ENCODE measurements around the gene PSD. TPM values are rescaled to one million over a fixed set of nuclear protein-coding genes. Genes with fewer than 3 reads are reported as not detected.
A peak's percentile ranks its signal among the peaks of the same experiment; 100 is the strongest.

The PSD gene
- polyA plus RNA-seq, 1 donor from 2014 or later, result 68.8 TPM

DNA sequence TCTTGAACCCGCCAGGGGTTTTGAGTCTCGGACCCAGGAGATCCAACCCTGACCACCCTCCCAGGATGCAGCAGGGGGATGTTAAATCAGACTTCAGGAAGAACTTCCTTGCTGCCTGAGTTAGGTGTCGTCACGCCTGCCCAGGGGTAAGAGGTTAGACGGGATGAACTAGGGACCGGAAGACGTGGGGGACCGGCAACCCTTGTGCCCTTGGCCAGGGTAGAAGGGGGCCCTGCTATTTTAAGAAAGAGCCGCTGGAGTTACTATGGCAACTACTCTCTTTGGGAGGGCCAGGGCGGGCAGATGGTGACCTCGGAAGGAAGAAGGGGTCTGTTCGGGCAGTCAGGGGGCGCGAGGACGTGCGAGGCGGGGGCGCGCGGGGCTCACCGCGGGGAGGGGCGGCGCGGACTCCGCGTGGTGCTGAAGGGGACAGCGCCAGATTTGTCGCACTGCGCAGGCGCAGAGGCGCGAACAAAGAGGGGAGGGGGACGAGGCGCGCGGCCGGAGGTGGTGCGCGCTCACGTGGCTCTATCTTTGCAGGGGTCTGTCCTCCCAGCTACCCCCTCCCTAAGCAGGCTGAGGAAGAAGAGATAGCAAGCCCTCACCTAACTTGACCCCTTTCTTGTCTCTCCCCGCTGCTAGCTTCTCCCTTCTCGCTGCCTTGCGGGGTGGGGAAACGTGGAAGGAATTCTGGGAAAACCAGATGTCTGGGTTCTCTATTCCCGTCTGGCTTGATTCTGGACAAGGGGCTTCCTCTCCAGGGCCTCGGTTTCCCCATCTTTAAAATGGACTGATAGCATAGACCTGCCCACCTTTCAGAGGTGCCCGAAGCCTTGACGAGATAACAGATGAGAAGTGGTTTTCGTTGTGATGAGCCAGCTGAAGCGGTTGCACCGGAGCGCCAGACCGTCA is 940 bp upstream of the PSD start:
- TF ChIP-seq EZH2 (IDR thresholded peaks at IDR 0.05; ENCODE audit: borderline replicate concordance, insufficient read depth, low read length, poor library complexity, severe bottlenecking) (no peak), EP300 (conservative IDR thresholded peaks at IDR 0.05; ENCODE audit: poor library complexity, severe bottlenecking) (peak; percentile 17), POLR2AphosphoS5 (IDR thresholded peaks at IDR 0.05) (peak; percentile 79), MXI1 (conservative IDR thresholded peaks at IDR 0.05; ENCODE audit: poor library complexity, severe bottlenecking) (peak; percentile 89), RAD21 (conservative IDR thresholded peaks at IDR 0.05) (no peak), SMC3 (conservative IDR thresholded peaks at IDR 0.05; ENCODE audit: poor library complexity) (peak; percentile 19), TAF1 (IDR thresholded peaks at IDR 0.05; ENCODE audit: low read depth) (peak; percentile 79)
- TF ChIP-seq, protein P1, sequence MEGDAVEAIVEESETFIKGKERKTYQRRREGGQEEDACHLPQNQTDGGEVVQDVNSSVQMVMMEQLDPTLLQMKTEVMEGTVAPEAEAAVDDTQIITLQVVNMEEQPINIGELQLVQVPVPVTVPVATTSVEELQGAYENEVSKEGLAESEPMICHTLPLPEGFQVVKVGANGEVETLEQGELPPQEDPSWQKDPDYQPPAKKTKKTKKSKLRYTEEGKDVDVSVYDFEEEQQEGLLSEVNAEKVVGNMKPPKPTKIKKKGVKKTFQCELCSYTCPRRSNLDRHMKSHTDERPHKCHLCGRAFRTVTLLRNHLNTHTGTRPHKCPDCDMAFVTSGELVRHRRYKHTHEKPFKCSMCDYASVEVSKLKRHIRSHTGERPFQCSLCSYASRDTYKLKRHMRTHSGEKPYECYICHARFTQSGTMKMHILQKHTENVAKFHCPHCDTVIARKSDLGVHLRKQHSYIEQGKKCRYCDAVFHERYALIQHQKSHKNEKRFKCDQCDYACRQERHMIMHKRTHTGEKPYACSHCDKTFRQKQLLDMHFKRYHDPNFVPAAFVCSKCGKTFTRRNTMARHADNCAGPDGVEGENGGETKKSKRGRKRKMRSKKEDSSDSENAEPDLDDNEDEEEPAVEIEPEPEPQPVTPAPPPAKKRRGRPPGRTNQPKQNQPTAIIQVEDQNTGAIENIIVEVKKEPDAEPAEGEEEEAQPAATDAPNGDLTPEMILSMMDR (IDR thresholded peaks at IDR 0.05; ENCODE audit: poor library complexity, severe bottlenecking), result no peak
- TF ChIP-seq, protein P2, sequence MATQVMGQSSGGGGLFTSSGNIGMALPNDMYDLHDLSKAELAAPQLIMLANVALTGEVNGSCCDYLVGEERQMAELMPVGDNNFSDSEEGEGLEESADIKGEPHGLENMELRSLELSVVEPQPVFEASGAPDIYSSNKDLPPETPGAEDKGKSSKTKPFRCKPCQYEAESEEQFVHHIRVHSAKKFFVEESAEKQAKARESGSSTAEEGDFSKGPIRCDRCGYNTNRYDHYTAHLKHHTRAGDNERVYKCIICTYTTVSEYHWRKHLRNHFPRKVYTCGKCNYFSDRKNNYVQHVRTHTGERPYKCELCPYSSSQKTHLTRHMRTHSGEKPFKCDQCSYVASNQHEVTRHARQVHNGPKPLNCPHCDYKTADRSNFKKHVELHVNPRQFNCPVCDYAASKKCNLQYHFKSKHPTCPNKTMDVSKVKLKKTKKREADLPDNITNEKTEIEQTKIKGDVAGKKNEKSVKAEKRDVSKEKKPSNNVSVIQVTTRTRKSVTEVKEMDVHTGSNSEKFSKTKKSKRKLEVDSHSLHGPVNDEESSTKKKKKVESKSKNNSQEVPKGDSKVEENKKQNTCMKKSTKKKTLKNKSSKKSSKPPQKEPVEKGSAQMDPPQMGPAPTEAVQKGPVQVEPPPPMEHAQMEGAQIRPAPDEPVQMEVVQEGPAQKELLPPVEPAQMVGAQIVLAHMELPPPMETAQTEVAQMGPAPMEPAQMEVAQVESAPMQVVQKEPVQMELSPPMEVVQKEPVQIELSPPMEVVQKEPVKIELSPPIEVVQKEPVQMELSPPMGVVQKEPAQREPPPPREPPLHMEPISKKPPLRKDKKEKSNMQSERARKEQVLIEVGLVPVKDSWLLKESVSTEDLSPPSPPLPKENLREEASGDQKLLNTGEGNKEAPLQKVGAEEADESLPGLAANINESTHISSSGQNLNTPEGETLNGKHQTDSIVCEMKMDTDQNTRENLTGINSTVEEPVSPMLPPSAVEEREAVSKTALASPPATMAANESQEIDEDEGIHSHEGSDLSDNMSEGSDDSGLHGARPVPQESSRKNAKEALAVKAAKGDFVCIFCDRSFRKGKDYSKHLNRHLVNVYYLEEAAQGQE (IDR thresholded peaks at IDR 0.05; ENCODE audit: borderline replicate concordance), result peak; percentile 79
- peak overlapping the region; percentile 84 for H3K9ac ChIP-seq (ENCODE audit: low read length)
- peak overlapping the region; percentile 93 for H3K27ac ChIP-seq (ENCODE audit: low read length)
- H4K20me1 ChIP-seq (ENCODE audit: insufficient read depth), result no peaks in the 10 kb centered on the region
- peak overlapping the region; percentile 63 for H2AFZ ChIP-seq (ENCODE audit: low read depth, low read length)
- H3K27me3 ChIP-seq (ENCODE audit: insufficient read depth, low read depth, low read length), result no peaks in the 10 kb centered on the region
- H3K79me2 ChIP-seq (replicated peaks; ENCODE audit: insufficient read depth, low read length), result peaks cover 5% of the 10 kb centered on the region
- H3K4me2 ChIP-seq (ENCODE audit: low read length), result peak overlapping the region; percentile 91
- no peaks in the 10 kb centered on the region for H3K9me2 ChIP-seq (ENCODE audit: insufficient read depth, low read length)
- peak overlapping the region; percentile 97 for H3K4me3 ChIP-seq (ENCODE audit: low read length)
- peaks cover 6% of the 10 kb centered on the region for H3F3A ChIP-seq (ENCODE audit: insufficient read depth, low read length, poor library complexity, severe bottlenecking)
- H3K36me3 ChIP-seq (ENCODE audit: insufficient read depth, low read length), result no peaks in the 10 kb centered on the region
- no peaks in the 10 kb centered on the region for H3K9me3 ChIP-seq (ENCODE audit: low read length)

DNA sequence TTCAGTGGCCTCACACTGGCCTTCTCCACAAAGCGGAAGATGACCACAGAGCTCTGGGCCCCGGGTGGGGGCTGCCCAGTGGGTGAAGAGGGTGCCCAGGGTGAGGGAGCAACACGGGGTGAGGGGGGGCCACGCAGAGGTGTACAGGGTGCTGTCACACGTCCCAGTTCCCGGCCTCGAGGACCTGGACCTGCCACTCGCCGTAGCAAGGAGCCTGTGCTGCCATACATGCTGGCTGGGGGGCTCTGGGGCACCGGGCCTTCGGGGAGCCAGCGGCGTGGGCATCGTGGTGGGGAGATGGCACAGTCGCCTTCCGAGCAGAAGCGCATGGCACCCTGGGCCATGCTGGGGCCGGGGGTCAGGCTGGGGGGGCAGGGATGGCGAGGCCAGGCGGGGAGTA is 1.9 kb downstream of the PSD start:
- Histone ChIP-seq H3K9ac (ENCODE audit: low read length) (no peak overlapping the region), H3K79me2 (replicated peaks; ENCODE audit: insufficient read depth, low read length) (peaks cover 14% of the 10 kb centered on the region), H3K9me2 (ENCODE audit: insufficient read depth, low read length) (no peaks in the 10 kb centered on the region), H3K36me3 (ENCODE audit: insufficient read depth, low read length) (no peaks in the 10 kb centered on the region), H3K4me2 (ENCODE audit: low read length) (no peak overlapping the region), H3F3A (ENCODE audit: insufficient read depth, low read length, poor library complexity, severe bottlenecking) (peaks cover 6% of the 10 kb centered on the region), H2AFZ (ENCODE audit: low read depth, low read length) (no peak overlapping the region), H3K9me3 (ENCODE audit: low read length) (no peaks in the 10 kb centered on the region), H3K27me3 (ENCODE audit: insufficient read depth, low read depth, low read length) (no peaks in the 10 kb centered on the region), H3K27ac (ENCODE audit: low read length) (no peak overlapping the region), H4K20me1 (ENCODE audit: insufficient read depth) (no peaks in the 10 kb centered on the region), H3K4me3 (ENCODE audit: low read length) (peak overlapping the region; percentile 97)
- TF ChIP-seq, protein P2 (IDR thresholded peaks at IDR 0.05; ENCODE audit: borderline replicate concordance), result no peak
- TF ChIP-seq EZH2 (IDR thresholded peaks at IDR 0.05; ENCODE audit: borderline replicate concordance, insufficient read depth, low read length, poor library complexity, severe bottlenecking), result no peak
- TF ChIP-seq EP300 (conservative IDR thresholded peaks at IDR 0.05; ENCODE audit: poor library complexity, severe bottlenecking), result no peak
- no peak for TF ChIP-seq POLR2AphosphoS5 (IDR thresholded peaks at IDR 0.05)
- TF ChIP-seq TAF1 (IDR thresholded peaks at IDR 0.05; ENCODE audit: low read depth), result no peak
- TF ChIP-seq SMC3 (conservative IDR thresholded peaks at IDR 0.05; ENCODE audit: poor library complexity), result no peak
- TF ChIP-seq MXI1 (conservative IDR thresholded peaks at IDR 0.05; ENCODE audit: poor library complexity, severe bottlenecking), result no peak
- TF ChIP-seq, protein P1 (IDR thresholded peaks at IDR 0.05; ENCODE audit: poor library complexity, severe bottlenecking), result no peak
- no peak for TF ChIP-seq RAD21 (conservative IDR thresholded peaks at IDR 0.05)
